SKM-1 treated with dmso at 0.1 percent for 144 hours (cell line): ENCODE data around the gene PARL.

Experiments
- DNase-seq: peaks from one replicate; lab custom pipeline; 2025; ENCODE audit not compliant: unreplicated experiment; lab: John Stamatoyannopoulos, UW

PARL gene

GRCh38 chr3:183818706-183819624 is 65.7 kb downstream of the PARL start:
- no peak for DNase-seq

- no peak for DNase-seq
Measured at GRCh38 chr3:183818041-183818620, 66.5 kb downstream of the PARL start.

GRCh38 chr3:183817639-183818038 is 67.0 kb downstream of the PARL start:
- no peak for DNase-seq

- DNase-seq: no peak
Measured at GRCh38 chr3:183816681-183817510, 67.8 kb downstream of the PARL start.

- no peak for DNase-seq
Measured at GRCh38 chr3:183815951-183816475, 68.7 kb downstream of the PARL start.

GRCh38 chr3:183815563-183815940 is 69.1 kb downstream of the PARL start:
- no peak for DNase-seq

GRCh38 chr3:183814240-183814639 is 70.4 kb downstream of the PARL start:
- DNase-seq: no peak

- DNase-seq: no peak
Measured at GRCh38 chr3:183812761-183813445, 71.8 kb downstream of the PARL start.

GRCh38 chr3:183811638-183812037 is 73.0 kb downstream of the PARL start:
- DNase-seq: no peak

- no peak for DNase-seq
Measured at GRCh38 chr3:183810643-183811594, 73.8 kb downstream of the PARL start.

- DNase-seq: no peak
Measured at GRCh38 chr3:183809270-183809669, 75.4 kb downstream of the PARL start.

- DNase-seq: no peak
Measured at GRCh38 chr3:183808355-183808754, 76.3 kb downstream of the PARL start.

GRCh38 chr3:183807881-183808280 is 76.8 kb downstream of the PARL start:
- DNase-seq: no peak

GRCh38 chr3:183807209-183807728 is 77.4 kb downstream of the PARL start:
- no peak for DNase-seq

- DNase-seq: no peak
Measured at GRCh38 chr3:183802989-183803388, 81.7 kb downstream of the PARL start.

- DNase-seq: no peak
Measured at GRCh38 chr3:183801601-183802000, 83.1 kb downstream of the PARL start.

GRCh38 chr3:183800243-183800863 is 84.3 kb downstream of the PARL start:
- DNase-seq: no peak

GRCh38 chr3:183799461-183799860 is 85.2 kb downstream of the PARL start:
- no peak for DNase-seq

- no peak for DNase-seq
Measured at GRCh38 chr3:183797996-183798395, 86.7 kb downstream of the PARL start.
